HG03432 (cell line): ENCODE results near the gene CYB561D2.

Experiments
- ATAC-seq: cut with Tn5 transposase; IDR thresholded peaks from one replicate; pipeline ENCODE4 v1.9.1; 2021; ENCODE audit warnings: mild to moderate bottlenecking, moderate library complexity; ENCODE audit not compliant: unreplicated experiment

Gene CYB561D2

DNA sequence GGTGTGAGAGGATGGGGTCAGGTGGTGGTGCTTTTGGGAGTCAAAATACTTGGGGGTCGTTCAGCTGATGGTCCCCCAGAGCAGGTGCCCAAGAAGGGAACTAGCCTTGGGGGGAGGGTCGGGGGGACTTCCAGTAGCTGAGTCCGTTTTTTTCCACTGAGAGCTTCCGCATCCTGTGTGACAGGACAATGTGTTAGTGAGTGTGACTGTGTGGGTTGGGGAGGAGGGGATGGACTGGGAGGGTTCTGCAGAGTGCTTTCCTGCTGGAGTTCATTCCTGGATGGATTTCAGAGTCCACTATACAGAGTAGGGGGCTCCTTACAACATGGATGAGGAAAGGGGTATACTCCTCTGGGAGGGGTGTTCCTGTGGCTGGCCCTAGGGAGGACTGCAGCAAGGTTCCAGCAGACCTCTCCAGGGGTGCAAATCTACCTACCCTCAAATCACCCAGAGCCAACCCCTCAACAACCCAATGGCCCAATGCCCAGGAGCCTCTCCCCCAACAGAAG lies 27.5 kb upstream of the CYB561D2 start:
- ATAC-seq = no peak

DNA sequence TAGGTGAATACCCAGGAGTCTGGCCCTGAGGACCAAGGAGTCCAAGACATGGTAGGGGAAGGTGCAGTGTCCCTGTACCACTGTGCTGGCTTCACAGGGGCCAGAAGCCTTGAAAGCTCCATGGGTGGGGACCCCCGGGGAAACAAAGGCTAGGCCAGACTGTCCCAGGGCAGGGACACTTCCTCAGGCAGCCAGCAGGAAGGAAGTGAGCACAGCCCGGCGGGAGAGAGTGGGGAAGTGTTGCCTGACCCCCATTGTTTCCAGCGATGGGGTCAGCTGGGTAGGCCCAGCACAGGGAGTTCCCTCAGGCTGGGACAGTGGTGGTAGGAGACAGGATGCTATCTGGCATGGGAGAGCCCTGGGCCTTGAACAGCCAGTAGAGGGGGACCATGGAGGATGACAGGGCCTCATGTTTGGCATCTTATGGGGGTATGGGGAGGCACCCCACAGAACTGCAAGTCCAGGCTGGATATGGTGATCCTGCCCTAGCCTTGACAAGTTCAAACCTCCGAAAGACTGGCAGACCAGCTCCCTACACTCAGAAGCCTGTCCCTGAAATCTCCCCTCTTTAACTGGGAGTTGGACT lies 27.0 kb upstream of the CYB561D2 start:
- no peak for ATAC-seq

DNA sequence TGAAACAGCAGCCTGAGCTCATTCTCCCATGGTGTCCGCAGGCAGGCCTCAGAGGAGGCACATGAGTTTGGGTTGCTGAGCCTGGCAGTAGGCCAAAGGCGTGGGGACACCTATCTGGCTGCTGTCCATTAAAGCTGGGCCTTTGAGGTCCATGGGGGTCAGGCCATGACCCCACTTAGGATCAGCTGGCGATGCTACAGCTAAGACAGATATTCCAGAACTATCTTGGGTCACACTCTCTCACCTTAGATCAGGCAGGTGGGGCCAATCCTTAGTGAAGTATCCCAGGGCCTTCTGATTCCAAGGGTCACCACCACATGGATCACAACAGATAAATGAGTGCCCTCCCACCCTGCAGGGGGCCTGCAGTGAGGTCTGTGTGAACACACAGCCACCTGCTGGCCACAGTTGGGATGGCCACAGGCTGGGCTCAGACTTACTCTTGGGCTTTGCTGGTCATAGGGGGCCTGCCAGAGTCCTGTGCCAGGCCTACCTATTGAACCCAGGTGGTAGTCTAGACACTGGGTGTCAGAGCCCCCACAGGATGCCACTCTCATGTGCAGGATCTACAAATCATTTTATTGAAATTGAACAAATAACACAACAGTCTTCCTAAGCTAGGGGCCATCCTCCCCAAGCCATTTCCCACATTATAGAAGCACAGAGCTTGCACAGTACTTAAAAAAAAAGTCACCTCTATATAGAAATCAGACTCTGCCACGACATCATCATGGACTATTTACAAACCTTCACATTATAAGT lies 26.1 kb upstream of the CYB561D2 start:
- no peak for ATAC-seq

- ATAC-seq = no peak
Observed at GRCh38 chr3:50325113-50325480, 25.6 kb upstream of the CYB561D2 start.

DNA sequence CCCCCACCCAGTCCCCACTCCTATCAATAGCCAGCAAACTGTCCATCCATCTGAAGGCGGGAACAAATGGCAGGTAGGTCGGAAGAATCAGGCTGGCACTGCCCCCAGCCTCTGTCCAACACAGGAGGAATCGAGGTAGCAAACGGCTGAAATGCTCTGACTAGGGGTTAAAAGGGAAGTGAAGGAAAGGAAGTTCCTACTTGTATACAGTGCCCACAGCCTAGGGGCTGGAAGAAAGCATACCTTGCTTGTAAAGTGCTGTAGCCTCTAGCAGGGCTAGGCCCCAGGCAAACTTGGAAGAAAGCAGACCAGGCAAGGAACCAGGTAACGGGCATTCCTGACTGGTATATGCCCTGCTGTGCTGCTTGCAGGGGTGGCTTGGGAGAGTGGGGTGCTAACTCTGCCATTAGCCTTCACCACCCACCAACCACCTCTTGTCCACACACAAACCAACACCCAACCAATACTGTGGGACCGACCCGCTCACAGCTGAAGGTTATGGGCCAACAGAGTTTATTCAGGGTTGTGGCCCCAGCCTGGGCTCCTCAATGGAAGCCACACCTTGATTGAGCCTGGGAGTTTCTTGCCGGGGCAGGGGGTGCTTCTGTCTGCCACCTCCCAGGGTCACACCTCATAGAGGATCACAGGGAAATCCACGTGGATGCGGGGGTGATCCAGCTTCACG lies 25.0 kb upstream of the CYB561D2 start:
- no peak for ATAC-seq

- ATAC-seq = no peak
Observed at GRCh38 chr3:50326182-50326541, 24.5 kb upstream of the CYB561D2 start.

DNA sequence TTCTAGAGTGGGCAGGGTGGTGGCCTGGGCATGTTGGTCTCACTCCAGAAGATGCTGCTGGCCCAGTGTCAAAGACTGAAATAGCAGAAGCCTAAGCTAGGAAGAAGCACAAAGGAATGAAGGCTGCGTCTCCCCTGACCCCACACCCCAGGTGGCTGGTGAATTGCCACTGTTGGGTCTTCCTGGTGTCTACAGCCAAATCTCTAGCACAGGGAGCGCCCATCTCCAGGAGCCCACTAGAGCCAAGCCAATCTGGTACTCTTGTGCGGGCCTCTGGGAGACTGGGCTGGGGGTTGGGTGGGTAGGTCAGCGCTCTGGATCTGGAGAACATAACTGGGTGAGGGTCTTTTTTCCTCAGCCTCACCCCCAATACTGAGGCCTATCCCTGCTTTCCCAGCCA lies 23.5 kb upstream of the CYB561D2 start:
- ATAC-seq = no peak

GRCh38 chr3:50327943-50328691 lies 22.5 kb upstream of the CYB561D2 start, which contains the start of gene TUSC2:
Gene TUSC2 (minus strand): TSS chr3:50328223. CDS start chr3:50328099, 124 bp downstream.
- ATAC-seq = peak; percentile 88

DNA sequence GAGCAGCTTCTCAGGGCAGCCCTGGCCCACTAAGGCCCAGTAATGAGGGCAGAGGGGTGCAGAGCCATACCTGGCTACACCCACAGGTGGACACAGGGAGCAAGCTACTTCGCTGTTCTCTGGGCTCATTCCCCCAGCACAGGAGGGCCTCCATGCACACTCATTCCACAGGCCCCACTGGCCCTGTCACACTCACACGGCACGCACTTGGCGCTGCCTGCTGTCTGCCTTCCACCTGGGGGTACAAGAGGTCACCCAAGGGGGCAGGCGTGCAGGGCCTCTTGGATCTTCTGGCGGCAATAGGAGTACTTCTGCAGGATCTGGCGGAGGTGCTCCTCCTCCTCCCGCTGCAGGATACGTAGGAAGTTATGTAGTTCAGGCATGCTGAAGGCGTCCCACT lies 20.3 kb upstream of the CYB561D2 start:
- ATAC-seq = no peak

- ATAC-seq = no peak
Observed at GRCh38 chr3:50331364-50331907, 19.2 kb upstream of the CYB561D2 start.

DNA sequence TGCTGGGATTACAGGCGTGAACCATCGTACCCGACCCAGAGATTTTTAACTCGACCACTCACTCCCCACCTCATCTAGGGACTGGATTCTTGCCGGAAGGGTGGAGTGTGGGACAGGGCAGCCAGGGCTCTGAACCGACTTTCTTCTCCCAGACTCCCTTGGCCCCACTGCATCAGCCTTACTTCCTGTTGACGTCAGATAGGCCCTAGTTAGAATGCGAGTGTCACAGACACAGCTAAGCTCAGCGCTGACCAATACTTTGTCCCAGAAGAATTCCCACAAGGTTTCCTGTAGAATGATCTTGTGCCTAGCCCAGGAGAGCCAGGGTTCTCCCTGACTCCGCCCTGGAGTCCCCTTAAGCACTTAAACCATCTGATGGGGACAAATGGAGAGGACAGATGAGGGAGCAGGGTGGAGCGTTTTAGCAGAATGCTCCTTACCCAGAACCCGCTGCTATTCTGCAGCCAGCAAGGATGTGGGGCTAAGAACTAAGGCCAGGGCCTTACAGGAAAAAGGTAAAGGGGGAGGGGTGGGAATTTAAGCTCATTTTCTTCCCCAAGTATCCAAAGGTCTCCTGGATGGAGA lies 16.8 kb upstream of the CYB561D2 start:
- no peak for ATAC-seq

- ATAC-seq = no peak
Observed at GRCh38 chr3:50334339-50335075, 16.2 kb upstream of the CYB561D2 start.

DNA sequence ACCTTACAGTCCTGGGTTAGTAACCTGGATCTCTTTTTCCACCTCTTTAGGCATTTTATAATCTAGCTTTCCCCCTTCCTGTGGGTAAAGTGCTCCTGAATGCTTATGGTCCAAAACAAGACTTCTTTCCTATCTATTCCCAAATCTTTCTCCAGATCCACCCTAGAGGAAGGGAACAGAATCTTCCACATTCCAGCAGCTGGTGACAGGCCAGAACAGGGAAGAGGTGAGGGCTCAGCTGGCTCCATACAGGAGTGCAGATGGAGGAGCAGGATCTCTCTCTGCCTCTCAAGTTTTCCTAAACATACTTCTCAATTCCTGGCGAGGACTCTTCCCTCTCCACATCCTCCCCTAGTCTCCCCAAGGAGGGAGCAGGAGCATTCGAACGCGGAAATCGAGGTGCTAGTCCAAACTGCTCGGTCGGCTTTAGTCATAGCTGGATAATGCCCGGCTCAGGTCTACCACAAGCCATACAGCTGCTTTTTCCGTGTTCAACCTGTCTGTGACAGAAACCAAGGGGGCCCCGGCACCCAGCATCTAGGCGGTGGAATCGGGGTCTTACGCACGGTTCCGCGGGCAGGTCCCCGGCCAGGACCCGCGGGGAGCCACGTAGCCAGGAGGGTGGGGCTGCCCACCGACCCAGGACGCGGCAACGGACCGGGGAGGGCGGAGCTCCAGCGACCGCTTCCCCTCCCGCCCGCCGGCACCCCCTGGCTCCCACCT lies 14.0 kb upstream of the CYB561D2 start:
- peak; percentile 39 for ATAC-seq

GRCh38 chr3:50337175-50337861 lies 13.3 kb upstream of the CYB561D2 start:
- peak; percentile 76 for ATAC-seq

DNA sequence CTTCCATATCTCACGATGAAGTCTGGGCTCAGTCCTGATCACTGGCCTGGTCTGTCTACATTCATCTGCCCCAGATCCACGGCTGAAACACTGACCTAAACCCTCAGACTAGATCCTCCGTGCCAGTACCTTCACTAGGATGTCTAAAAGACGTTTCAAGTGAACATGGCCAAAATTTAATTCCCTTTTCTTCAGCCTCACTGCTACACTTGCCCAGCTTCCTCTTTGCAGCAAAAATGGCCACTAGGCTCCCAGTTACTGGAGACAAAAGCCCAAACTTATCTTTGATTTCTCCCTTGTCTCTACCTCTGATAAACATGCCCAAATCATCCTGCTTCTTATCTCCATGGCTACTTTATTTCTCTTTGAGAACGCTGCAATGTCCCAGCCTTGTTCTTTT lies 11.7 kb upstream of the CYB561D2 start:
- no peak for ATAC-seq

GRCh38 chr3:50339485-50340146 lies 11.0 kb upstream of the CYB561D2 start:
- no peak for ATAC-seq

- no peak for ATAC-seq
Observed at GRCh38 chr3:50340147-50340447, 10.6 kb upstream of the CYB561D2 start.
